ENCODE data around the gene LRP5. TPM values are rescaled to one million over a fixed set of nuclear protein-coding genes. Genes with fewer than 3 reads are reported as not detected.

The LRP5 gene
- total RNA-seq, 1 experiment from 2014 or later, result 55.2 TPM

GRCh38 chr11:68338051-68338780, 25.8 kb downstream of the LRP5 start:
- RAD21 ChIA-PET (ENCODE audit: low non-redundant PET in 1 of 2, low total read pairs in 2 of 2, uncharacterized antibody in 2 of 2, unreplicated experiment in 2 of 2), result no interaction called here
- DNase-seq (ENCODE audit: low read depth, low spot score) (no peak), ATAC-seq (no peak)
- peaks cover 45% of the 10 kb centered on the region for H3K79me2 ChIP-seq (ENCODE audit: insufficient read depth, low read length)
- POLR2A ChIA-PET, result no interaction called here
- H2AFZ ChIP-seq (ENCODE audit: low read depth, low read length, poor library complexity, severe bottlenecking), result no peak overlapping the region
- no peaks in the 10 kb centered on the region for H3K36me3 ChIP-seq (ENCODE audit: control insufficient read depth in 1 of 2, insufficient read depth in 2 of 2, low read length in 2 of 2)
- no peaks in the 10 kb centered on the region for H3K27me3 ChIP-seq (ENCODE audit: insufficient read depth, low read length)
- peaks cover 51 to 66% of the 10 kb centered on the region in 2 experiments for H3K4me1 ChIP-seq (ENCODE audit: control insufficient read depth in 1 of 2, insufficient read depth in 2 of 2, low read length in 2 of 2)
- no peaks in the 10 kb centered on the region for H3K9me2 ChIP-seq (ENCODE audit: insufficient read depth)
- H4K20me1 ChIP-seq (ENCODE audit: insufficient read depth), result no peaks in the 10 kb centered on the region
- 0 out of 2 replicates have a peak overlapping the region, but pooled peaks have one; percentile 3 for H3K4me2 ChIP-seq (ENCODE audit: low read length)
- no peaks in the 10 kb centered on the region for H3K9me3 ChIP-seq (ENCODE audit: control insufficient read depth in 1 of 2, insufficient read depth in 1 of 2, low read depth in 1 of 2, low read length in 2 of 2)
- TF ChIP-seq EZH2phosphoT487 (IDR thresholded peaks at IDR 0.05; ENCODE audit: borderline replicate concordance), result no peak
- no TSS peak for BruUV-seq (replicated peaks)
- H3K27ac ChIP-seq (ENCODE audit: low read depth, low read length), result no peak overlapping the region
- H3K9ac ChIP-seq (ENCODE audit: low read length), result no peak overlapping the region
- CTCF ChIA-PET, result no interaction called here
- H3K4me3 ChIP-seq (replicated peaks in 1 of 2; ENCODE audit: low read depth in 1 of 2, low read length in 2 of 2), result no peak overlapping the region
- intact Hi-C loops (cut with micrococcal nuclease), result no loop called here

- BruUV-seq (replicated peaks), result no TSS peak
- no peak overlapping the region for H2AFZ ChIP-seq (ENCODE audit: low read depth, low read length, poor library complexity, severe bottlenecking)
- no peaks in the 10 kb centered on the region for H3K9me2 ChIP-seq (ENCODE audit: insufficient read depth)
- no peak overlapping the region for H3K4me2 ChIP-seq (ENCODE audit: low read length)
- no peak overlapping the region for H3K9ac ChIP-seq (ENCODE audit: low read length)
- TF ChIP-seq SRF (IDR thresholded peaks at IDR 0.05; ENCODE audit: low read depth), result no peak
- TF ChIP-seq POLR2A (IDR thresholded peaks at IDR 0.05; ENCODE audit: borderline replicate concordance, extremely low read depth, insufficient read depth, insufficient read length), result no peak
- TF ChIP-seq ELF1 (IDR thresholded peaks at IDR 0.05; ENCODE audit: borderline replicate concordance, low read depth), result no peak
- TF ChIP-seq EZH2phosphoT487 (IDR thresholded peaks at IDR 0.05; ENCODE audit: borderline replicate concordance), result no peak
- no peak for TF ChIP-seq ATF3 (IDR thresholded peaks at IDR 0.05)
- TF ChIP-seq EZH2 (IDR thresholded peaks at IDR 0.05), result no peak
- no peak for TF ChIP-seq MAX (IDR thresholded peaks at IDR 0.05)
- TF ChIP-seq CEBPB (IDR thresholded peaks at IDR 0.05; ENCODE audit: low read depth), result no peak
- H3K79me2 ChIP-seq (ENCODE audit: insufficient read depth, low read length), result peaks cover 55% of the 10 kb centered on the region
- no peaks in the 10 kb centered on the region for H3K9me3 ChIP-seq (ENCODE audit: control insufficient read depth in 1 of 2, insufficient read depth in 1 of 2, low read depth in 1 of 2, low read length in 2 of 2)
- ChIA-PET RAD21 (ENCODE audit: low non-redundant PET in 1 of 2, low total read pairs in 2 of 2, uncharacterized antibody in 2 of 2, unreplicated experiment in 2 of 2) (no interaction called here), POLR2A (no interaction called here), CTCF (no interaction called here)
- peak overlapping the region; percentile 98; the same call in 1 of the 2 replicates for H3K27ac ChIP-seq (ENCODE audit: low read depth, low read length)
- peaks cover 70% of the 10 kb centered on the region in 2 experiments for H3K4me1 ChIP-seq (ENCODE audit: control insufficient read depth in 1 of 2, insufficient read depth in 2 of 2, low read length in 2 of 2)
- no peaks in the 10 kb centered on the region for H3K27me3 ChIP-seq (ENCODE audit: insufficient read depth, low read length)
- H3K36me3 ChIP-seq (ENCODE audit: control insufficient read depth in 1 of 2, insufficient read depth in 2 of 2, low read length in 2 of 2), result no peaks in the 10 kb centered on the region
- no peaks in the 10 kb centered on the region for H4K20me1 ChIP-seq (ENCODE audit: insufficient read depth)
- H3K4me3 ChIP-seq (replicated peaks in 1 of 2; ENCODE audit: low read depth in 1 of 2, low read length in 2 of 2), result no peak overlapping the region
- intact Hi-C loops (cut with micrococcal nuclease), result no loop called here
- ATAC-seq, result no peak
- no peak for DNase-seq (ENCODE audit: low read depth, low spot score)
Measured at GRCh38 chr11:68340003-68340767, 27.8 kb downstream of the LRP5 start.

Measured in HCT116 (cell line).